WTC11 (cell line): ENCODE measurements around the gene NHS. TPM values are rescaled to one million over a fixed set of nuclear protein-coding genes. Genes with fewer than 3 reads are reported as not detected.

ENCODE experiments used
- ATAC-seq: fragments of 200-7000 bp; cut with Tn5 transposase; 2 replicates; pipeline ENCODE4 v1.10.0; 2021; ENCODE audit warnings: mild to moderate bottlenecking, moderate library complexity
- CTCF ChIA-PET: fragments of 300-600 bp; sonication (Branson Sonifier 250); formaldehyde crosslinking; loops from one replicate; lab custom pipeline; 2021; ENCODE audit warnings: antibody characterized with exemption; lab: Charles Lee
- POLR2A ChIA-PET: fragments of 350-600 bp; sonication (Branson Sonifier 250); formaldehyde crosslinking; loops from one replicate; lab custom pipeline; 2021; ENCODE audit warnings: antibody characterized with exemption; lab: Charles Lee
- DNase-seq: peaks from one replicate; pipeline ENCODE4 v3.0.0; 2021; ENCODE audit warnings: low spot score
- H3K27ac Mint-ChIP-seq: 2 replicates; pipeline ENCODE4 v1.8.0; 2021; ENCODE audit warnings: mixed read lengths
- H3K27me3 Mint-ChIP-seq: 2 replicates; pipeline ENCODE4 v1.8.0; 2021; ENCODE audit warnings: low read depth, mild to moderate bottlenecking, moderate library complexity, mixed read lengths
- H3K36me3 Mint-ChIP-seq: 2 replicates; pipeline ENCODE4 v1.8.0; 2021; ENCODE audit warnings: mixed read lengths
- H3K4me1 Mint-ChIP-seq: 2 replicates; pipeline ENCODE4 v1.8.0; 2022; ENCODE audit warnings: mixed read lengths
- H3K4me3 Mint-ChIP-seq: 2 replicates; pipeline ENCODE4 v1.8.0; 2021; ENCODE audit warnings: mild to moderate bottlenecking, moderate library complexity, mixed read lengths
- H3K9me3 Mint-ChIP-seq: 2 replicates; pipeline ENCODE4 v1.8.0; 2021; ENCODE audit warnings: mixed read lengths
- AR ChIP-seq: fragments of 250-450 bp; sonication (Bioruptor Pico); IDR thresholded peaks from 2 replicates; pipeline ENCODE4 v1.9.0; 2021; ENCODE audit warnings: mild to moderate bottlenecking
- ARID4B ChIP-seq: sonication (generic); formaldehyde crosslinking; IDR thresholded peaks from 2 replicates; pipeline ENCODE4 v1.8.0; 2023; ENCODE audit warnings: missing genetic modification reagents, mild to moderate bottlenecking, borderline replicate concordance
- EMX1 ChIP-seq: fragments of 250-450 bp; sonication (Bioruptor Pico); IDR thresholded peaks from 2 replicates; pipeline ENCODE4 v1.8.0; 2021; ENCODE audit warnings: mild to moderate bottlenecking
- FOXP4 ChIP-seq: sonication (generic); formaldehyde crosslinking; IDR thresholded peaks from 2 replicates; pipeline ENCODE4 v1.8.0; 2022; ENCODE audit warnings: mild to moderate bottlenecking, missing genetic modification reagents
- GRHL2 ChIP-seq: fragments of 250-450 bp; sonication (Bioruptor Pico); IDR thresholded peaks from 2 replicates; pipeline ENCODE4 v1.8.0; 2022; ENCODE audit warnings: mild to moderate bottlenecking, moderate library complexity; ENCODE audit not compliant: insufficient replicate concordance, severe bottlenecking
- GTF2I ChIP-seq: fragments of 250-450 bp; sonication (Bioruptor Pico); conservative IDR thresholded peaks from 2 replicates; pipeline ENCODE4 v1.4.0; 2021; ENCODE audit warnings: mild to moderate bottlenecking
- IRF2 ChIP-seq: sonication (generic); formaldehyde crosslinking; IDR thresholded peaks from 2 replicates; pipeline ENCODE4 v1.8.0; 2022; ENCODE audit warnings: low read depth, missing genetic modification reagents, borderline replicate concordance
- MYBL2 ChIP-seq: sonication (generic); formaldehyde crosslinking; IDR thresholded peaks from 2 replicates; pipeline ENCODE4 v1.8.1; 2023; ENCODE audit warnings: mild to moderate bottlenecking, moderate library complexity, missing genetic modification reagents
- NFE2L1 ChIP-seq: sonication (generic); formaldehyde crosslinking; IDR thresholded peaks from 2 replicates; pipeline ENCODE4 v1.8.1; 2023; ENCODE audit warnings: missing genetic modification reagents
- NR2C2 ChIP-seq: sonication (generic); formaldehyde crosslinking; IDR thresholded peaks from 2 replicates; pipeline ENCODE4 v1.8.0; 2022; ENCODE audit warnings: mild to moderate bottlenecking, missing genetic modification reagents
- RELA ChIP-seq: sonication (generic); formaldehyde crosslinking; IDR thresholded peaks from 2 replicates; pipeline ENCODE4 v1.8.1; 2022; ENCODE audit warnings: missing genetic modification reagents, mild to moderate bottlenecking, borderline replicate concordance
- SMAD3 ChIP-seq: sonication (generic); formaldehyde crosslinking; IDR thresholded peaks from 2 replicates; pipeline ENCODE4 v1.8.0; 2022; ENCODE audit warnings: missing genetic modification reagents, mild to moderate bottlenecking, borderline replicate concordance
- TCF7 ChIP-seq: sonication (generic); formaldehyde crosslinking; IDR thresholded peaks from 2 replicates; pipeline ENCODE4 v1.8.0; 2022; ENCODE audit warnings: mild to moderate bottlenecking, low read depth, missing genetic modification reagents, moderate library complexity
- TEAD1 ChIP-seq: sonication (generic); formaldehyde crosslinking; IDR thresholded peaks from 2 replicates; pipeline ENCODE4 v1.8.0; 2022; ENCODE audit warnings: mild to moderate bottlenecking, missing genetic modification reagents
- TP53 ChIP-seq: sonication (generic); formaldehyde crosslinking; IDR thresholded peaks from 2 replicates; pipeline ENCODE4 v1.8.1; 2023; ENCODE audit warnings: mild to moderate bottlenecking, missing genetic modification reagents
- ZBTB43 ChIP-seq: sonication (generic); formaldehyde crosslinking; IDR thresholded peaks from 2 replicates; pipeline ENCODE4 v1.8.1; 2023; ENCODE audit warnings: mild to moderate bottlenecking, missing genetic modification reagents
- ZNF423 ChIP-seq: fragments of 250-450 bp; sonication (Bioruptor Pico); IDR thresholded peaks from 2 replicates; pipeline ENCODE4 v2.1.2; 2022; ENCODE audit warnings: mild to moderate bottlenecking, moderate library complexity
- total RNA-seq: library from RNA; stranded (reverse); gene quantifications from 3 replicates; pipeline ENCODE4 v1.2.3, GENCODE V29; 2021
- TF ChIP-seq, protein P1 (sequence below): fragments of 250-450 bp; sonication (Bioruptor Pico); IDR thresholded peaks from 2 replicates; pipeline ENCODE4 v1.9.0; 2021; ENCODE audit warnings: mild to moderate bottlenecking, borderline replicate concordance

Gene NHS
- total RNA-seq, 1 experiment from 2014 or later, result 5.8 TPM

DNA sequence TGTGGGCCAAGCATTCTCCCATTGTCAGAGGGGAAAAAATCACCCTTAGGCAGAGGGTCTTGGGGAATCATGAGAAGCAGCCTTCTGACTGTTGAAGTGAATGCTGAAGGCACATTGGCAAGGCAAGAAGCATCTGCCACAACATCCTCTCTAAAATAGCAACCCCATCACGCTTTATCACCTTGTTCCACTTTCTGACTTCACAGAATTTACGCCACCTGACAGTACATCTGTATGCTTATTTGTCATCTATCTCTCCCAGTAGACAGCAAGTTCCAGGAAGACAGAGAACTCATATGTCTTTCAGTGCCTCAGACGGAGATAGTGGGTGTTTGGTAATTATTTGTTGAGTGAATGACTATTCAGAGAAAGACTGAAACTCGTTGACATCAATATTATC, 293.9 kb downstream of the NHS start:
- ChIA-PET CTCF (no interaction called here), POLR2A (no interaction called here)
- no peak for ATAC-seq
- no peak for DNase-seq
- Mint-ChIP-seq H3K4me1 (no peaks in the 10 kb centered on the region), H3K4me3 (no peak overlapping the region), H3K9me3 (no peaks in the 10 kb centered on the region), H3K27me3 (no peaks in the 10 kb centered on the region), H3K36me3 (no peaks in the 10 kb centered on the region), H3K27ac (no peak overlapping the region)
- no peak for TF ChIP-seq SMAD3
- TF ChIP-seq GRHL2 (CRISPR knock-in tag), result no peak
- no peak for TF ChIP-seq IRF2 (CRISPR knock-in tag)
- no peak for TF ChIP-seq ZNF423 (CRISPR knock-in tag)
- no peak for TF ChIP-seq NR2C2
- TF ChIP-seq NFE2L1 (CRISPR knock-in tag), result no peak
- TF ChIP-seq, protein P1, sequence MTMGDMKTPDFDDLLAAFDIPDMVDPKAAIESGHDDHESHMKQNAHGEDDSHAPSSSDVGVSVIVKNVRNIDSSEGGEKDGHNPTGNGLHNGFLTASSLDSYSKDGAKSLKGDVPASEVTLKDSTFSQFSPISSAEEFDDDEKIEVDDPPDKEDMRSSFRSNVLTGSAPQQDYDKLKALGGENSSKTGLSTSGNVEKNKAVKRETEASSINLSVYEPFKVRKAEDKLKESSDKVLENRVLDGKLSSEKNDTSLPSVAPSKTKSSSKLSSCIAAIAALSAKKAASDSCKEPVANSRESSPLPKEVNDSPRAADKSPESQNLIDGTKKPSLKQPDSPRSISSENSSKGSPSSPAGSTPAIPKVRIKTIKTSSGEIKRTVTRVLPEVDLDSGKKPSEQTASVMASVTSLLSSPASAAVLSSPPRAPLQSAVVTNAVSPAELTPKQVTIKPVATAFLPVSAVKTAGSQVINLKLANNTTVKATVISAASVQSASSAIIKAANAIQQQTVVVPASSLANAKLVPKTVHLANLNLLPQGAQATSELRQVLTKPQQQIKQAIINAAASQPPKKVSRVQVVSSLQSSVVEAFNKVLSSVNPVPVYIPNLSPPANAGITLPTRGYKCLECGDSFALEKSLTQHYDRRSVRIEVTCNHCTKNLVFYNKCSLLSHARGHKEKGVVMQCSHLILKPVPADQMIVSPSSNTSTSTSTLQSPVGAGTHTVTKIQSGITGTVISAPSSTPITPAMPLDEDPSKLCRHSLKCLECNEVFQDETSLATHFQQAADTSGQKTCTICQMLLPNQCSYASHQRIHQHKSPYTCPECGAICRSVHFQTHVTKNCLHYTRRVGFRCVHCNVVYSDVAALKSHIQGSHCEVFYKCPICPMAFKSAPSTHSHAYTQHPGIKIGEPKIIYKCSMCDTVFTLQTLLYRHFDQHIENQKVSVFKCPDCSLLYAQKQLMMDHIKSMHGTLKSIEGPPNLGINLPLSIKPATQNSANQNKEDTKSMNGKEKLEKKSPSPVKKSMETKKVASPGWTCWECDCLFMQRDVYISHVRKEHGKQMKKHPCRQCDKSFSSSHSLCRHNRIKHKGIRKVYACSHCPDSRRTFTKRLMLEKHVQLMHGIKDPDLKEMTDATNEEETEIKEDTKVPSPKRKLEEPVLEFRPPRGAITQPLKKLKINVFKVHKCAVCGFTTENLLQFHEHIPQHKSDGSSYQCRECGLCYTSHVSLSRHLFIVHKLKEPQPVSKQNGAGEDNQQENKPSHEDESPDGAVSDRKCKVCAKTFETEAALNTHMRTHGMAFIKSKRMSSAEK, result no peak
- TF ChIP-seq TCF7, result no peak
- TF ChIP-seq TEAD1 (CRISPR knock-in tag), result no peak
- no peak for TF ChIP-seq ARID4B
- TF ChIP-seq GTF2I (CRISPR knock-in tag), result no peak
- no peak for TF ChIP-seq AR (CRISPR knock-in tag)
- TF ChIP-seq EMX1 (CRISPR knock-in tag), result no peak
- TF ChIP-seq TP53, result no peak
- no peak for TF ChIP-seq FOXP4 (CRISPR knock-in tag)
- TF ChIP-seq ZBTB43 (CRISPR knock-in tag), result no peak
- TF ChIP-seq RELA (CRISPR knock-in tag), result no peak
- TF ChIP-seq MYBL2 (CRISPR knock-in tag), result no peak
